ENCODE results near the gene EVI5L.
A peak's percentile ranks its signal among the peaks of the same experiment; 100 is the strongest.
"Not testable (repeated sequence)": the region's sequence is repeated elsewhere in the genome, so short reads cannot be mapped to it uniquely, and the experiment has no call there.

Gene EVI5L

GRCh38 chr19:7788933-7789323 lies 41.1 kb upstream of the EVI5L start:
- no peak for DNase-seq (ENCODE audit: extremely low read depth, low read depth)
- no peak for TF ChIP-seq CTCF (IDR thresholded peaks at IDR 0.05; ENCODE audit: low read depth, low read length)

- no peak for TF ChIP-seq CTCF (IDR thresholded peaks at IDR 0.05; ENCODE audit: low read depth, low read length)
- DNase-seq (ENCODE audit: extremely low read depth, low read depth): no peak
Observed at GRCh38 chr19:7789447-7789846, 40.6 kb upstream of the EVI5L start.

- no peak for DNase-seq (ENCODE audit: extremely low read depth, low read depth)
- no peak for TF ChIP-seq CTCF (IDR thresholded peaks at IDR 0.05; ENCODE audit: low read depth, low read length)
Observed at GRCh38 chr19:7790416-7790815, 39.6 kb upstream of the EVI5L start.

DNA sequence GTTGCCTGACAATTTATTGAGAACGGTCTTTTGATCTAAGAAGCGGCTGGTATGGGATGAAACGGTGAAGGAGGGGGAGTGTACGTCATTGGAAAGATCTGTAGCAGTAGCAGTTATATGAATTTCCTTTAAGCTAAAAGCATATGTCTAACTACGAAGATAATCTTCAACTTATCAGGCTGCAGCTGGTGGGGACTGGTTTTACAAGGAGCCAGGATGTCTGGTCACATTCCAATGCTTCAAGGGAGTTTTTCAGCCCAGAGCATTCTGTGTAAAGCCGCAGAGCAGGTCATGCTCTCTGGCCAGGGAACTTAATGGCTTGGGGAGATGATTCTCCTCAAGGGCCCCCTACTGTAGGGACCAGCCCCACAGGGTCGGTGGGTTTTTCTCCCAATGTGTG lies 37.7 kb upstream of the EVI5L start:
- TF ChIP-seq CTCF (IDR thresholded peaks at IDR 0.05; ENCODE audit: low read depth, low read length): no peak
- no peak for DNase-seq (ENCODE audit: extremely low read depth, low read depth)

DNA sequence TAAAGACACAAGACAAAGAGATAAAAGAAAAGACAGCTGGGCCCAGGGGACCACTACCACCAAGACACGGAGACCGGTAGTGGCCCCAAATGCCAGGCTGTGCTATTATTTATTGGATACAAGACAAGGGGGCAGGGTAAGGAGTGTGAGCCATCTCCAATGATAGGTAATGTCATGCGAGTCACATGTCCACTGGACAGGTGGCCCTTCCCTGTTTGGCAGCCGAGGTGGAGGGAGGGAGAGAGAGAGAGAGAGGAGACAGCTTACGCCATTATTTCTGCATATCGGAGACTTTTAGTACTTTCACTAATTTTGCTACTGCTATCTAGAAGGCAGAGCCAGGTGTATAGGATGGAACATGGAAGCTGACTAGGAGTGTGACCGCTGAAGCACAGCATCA lies 37.3 kb upstream of the EVI5L start:
- DNase-seq (ENCODE audit: extremely low read depth, low read depth): not testable (repeated sequence)

- no peak for TF ChIP-seq CTCF (IDR thresholded peaks at IDR 0.05; ENCODE audit: low read depth, low read length)
- DNase-seq (ENCODE audit: extremely low read depth, low read depth): no peak
Observed at GRCh38 chr19:7793493-7793892, 36.5 kb upstream of the EVI5L start.

DNA sequence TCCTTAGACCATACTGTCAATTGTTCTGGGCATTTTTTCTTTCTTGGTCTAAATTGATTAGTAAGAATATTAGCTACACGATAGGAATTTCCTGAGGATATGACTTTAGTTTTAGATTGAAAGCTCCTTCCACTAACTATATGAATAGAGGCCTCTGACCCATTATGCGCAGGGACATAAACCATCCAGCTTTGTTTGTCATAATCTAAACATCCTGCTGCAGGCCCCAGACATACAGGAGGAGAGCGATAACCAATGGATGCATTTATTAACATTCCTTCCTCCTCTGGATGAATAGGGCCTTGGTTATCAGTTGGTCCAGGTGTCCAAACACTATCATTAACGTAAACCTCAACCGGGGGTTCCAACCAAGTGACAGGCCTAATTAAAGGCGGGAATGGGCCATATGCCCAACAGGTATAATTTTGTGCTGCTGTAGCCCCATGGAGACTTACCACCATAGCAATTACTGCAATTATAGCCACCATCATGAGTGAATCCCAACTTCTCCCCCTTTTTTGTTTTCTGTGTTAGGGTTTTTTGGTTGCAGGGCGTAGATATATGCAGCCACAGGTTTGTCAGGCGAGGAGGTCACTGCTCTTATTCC lies 34.4 kb upstream of the EVI5L start:
- DNase-seq (ENCODE audit: extremely low read depth, low read depth): no peak
- no peak for TF ChIP-seq CTCF (IDR thresholded peaks at IDR 0.05; ENCODE audit: low read depth, low read length)

GRCh38 chr19:7799640-7800355 lies 30.2 kb upstream of the EVI5L start:
- DNase-seq (ENCODE audit: extremely low read depth, low read depth): peak; percentile 38
- peak; percentile 42 for TF ChIP-seq CTCF (IDR thresholded peaks at IDR 0.05; ENCODE audit: low read depth, low read length)

Data from AG09319 (cell line).